ENCODE results near the gene MED12L.

GRCh38 chr3:151209654-151210053 is 124.2 kb downstream of the MED12L start:
- TF ChIP-seq CTCF (conservative IDR thresholded peaks at IDR 0.05 in 1 of 2, IDR thresholded peaks at IDR 0.05 in 1 of 2; ENCODE audit: low read depth in 1 of 2, low read length in 2 of 2), result no peak
- TF ChIP-seq EZH2 (IDR thresholded peaks at IDR 0.05; ENCODE audit: low read length, missing control alignments), result no peak

All from fibroblast of lung (primary cell).